ENCODE data around the gene SEL1L.
"Not testable (repeated sequence)": the region's sequence is repeated elsewhere in the genome, so short reads cannot be mapped to it uniquely, and the experiment has no call there.

DNA sequence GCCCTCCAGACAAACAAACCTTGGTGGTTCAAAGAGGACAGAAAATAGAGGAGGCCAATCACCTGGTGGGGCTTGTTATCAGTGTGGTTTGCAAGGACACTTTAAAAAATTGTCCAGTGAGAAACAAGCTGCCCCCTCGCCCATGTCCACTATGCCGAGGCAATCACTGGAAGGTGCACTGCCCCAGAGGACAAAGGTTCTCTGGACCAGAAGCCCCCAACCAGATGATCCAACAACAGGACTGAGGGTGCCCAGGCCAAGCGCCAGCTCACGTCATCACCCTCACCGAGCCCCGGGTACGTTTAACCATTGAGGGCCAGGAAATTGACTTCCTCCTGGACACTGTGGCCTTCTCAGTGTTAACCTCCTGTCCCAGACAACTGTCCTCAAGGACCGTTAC is 17.7 kb downstream of the SEL1L start:
- TF ChIP-seq, protein P1, sequence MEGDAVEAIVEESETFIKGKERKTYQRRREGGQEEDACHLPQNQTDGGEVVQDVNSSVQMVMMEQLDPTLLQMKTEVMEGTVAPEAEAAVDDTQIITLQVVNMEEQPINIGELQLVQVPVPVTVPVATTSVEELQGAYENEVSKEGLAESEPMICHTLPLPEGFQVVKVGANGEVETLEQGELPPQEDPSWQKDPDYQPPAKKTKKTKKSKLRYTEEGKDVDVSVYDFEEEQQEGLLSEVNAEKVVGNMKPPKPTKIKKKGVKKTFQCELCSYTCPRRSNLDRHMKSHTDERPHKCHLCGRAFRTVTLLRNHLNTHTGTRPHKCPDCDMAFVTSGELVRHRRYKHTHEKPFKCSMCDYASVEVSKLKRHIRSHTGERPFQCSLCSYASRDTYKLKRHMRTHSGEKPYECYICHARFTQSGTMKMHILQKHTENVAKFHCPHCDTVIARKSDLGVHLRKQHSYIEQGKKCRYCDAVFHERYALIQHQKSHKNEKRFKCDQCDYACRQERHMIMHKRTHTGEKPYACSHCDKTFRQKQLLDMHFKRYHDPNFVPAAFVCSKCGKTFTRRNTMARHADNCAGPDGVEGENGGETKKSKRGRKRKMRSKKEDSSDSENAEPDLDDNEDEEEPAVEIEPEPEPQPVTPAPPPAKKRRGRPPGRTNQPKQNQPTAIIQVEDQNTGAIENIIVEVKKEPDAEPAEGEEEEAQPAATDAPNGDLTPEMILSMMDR (IDR thresholded peaks at IDR 0.05): not testable (repeated sequence)
- not testable (repeated sequence) for TF ChIP-seq POLR2A (IDR thresholded peaks at IDR 0.05)
